Measurements from ENCODE around the gene REL. TPM values are rescaled to one million over a fixed set of nuclear protein-coding genes. Genes with fewer than 3 reads are reported as not detected.

REL gene
- total RNA-seq, 1 experiment from 2014 or later, result 10.0 TPM

DNA sequence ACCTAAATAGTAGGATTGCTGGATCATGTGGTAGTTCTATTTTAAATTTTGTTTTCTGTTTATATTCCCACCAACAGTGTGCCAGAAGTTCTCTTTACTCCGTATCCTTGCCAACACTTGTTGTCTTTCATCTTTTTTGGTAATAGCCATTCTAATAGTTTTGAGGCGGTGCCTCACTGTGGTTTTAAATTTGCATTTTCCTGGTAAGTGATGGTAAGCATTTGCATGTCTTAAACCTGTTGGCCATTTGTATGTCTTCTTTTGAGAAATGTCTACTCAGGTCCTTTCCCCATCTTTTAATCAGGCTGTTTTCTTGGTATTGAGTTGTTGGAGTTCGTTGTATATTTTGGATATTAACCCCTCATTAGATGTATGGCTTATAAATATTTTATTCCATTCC lies 51.6 kb downstream of the REL start:
- POLR2A ChIA-PET, result no interaction called here
- no TSS peak for BruUV-seq (replicated peaks)
- in situ Hi-C loops (cut with HindIII; ENCODE audit: low pct_unique_long_range_greater_than_20kb, low sequenced_read_pairs), result no loop called here
- no peak for DNase-seq (ENCODE audit: low read depth, low spot score)
- Histone ChIP-seq H3K4me3 (ENCODE audit: low read depth in 2 of 2, low read length in 2 of 2) (no peak overlapping the region), H3K27me3 (ENCODE audit: control insufficient read depth, insufficient read depth, low read length) (no peaks in the 10 kb centered on the region), H3K27ac (ENCODE audit: low read length) (no peak overlapping the region), H3K9me3 (ENCODE audit: control insufficient read depth, insufficient read depth, low read depth, low read length) (no peaks in the 10 kb centered on the region), H3K36me3 (ENCODE audit: control insufficient read depth, insufficient read depth, low read length) (no peaks in the 10 kb centered on the region), H3K4me1 (ENCODE audit: control insufficient read depth, insufficient read depth, low read length) (no peaks in the 10 kb centered on the region)
- intact Hi-C loops (cut with micrococcal nuclease; ENCODE audit: unreplicated experiment), result no loop called here
- CTCF ChIA-PET, result no interaction called here
- TF ChIP-seq POLR2AphosphoS5 (IDR thresholded peaks at IDR 0.05; ENCODE audit: low read depth, low read length) (no peak), TCF7L2 (IDR thresholded peaks at IDR 0.05; ENCODE audit: low read depth, low read length) (no peak), REST (IDR thresholded peaks at IDR 0.05; ENCODE audit: insufficient read depth in 1 of 2, low read depth in 2 of 2, low read length in 1 of 2) (no peak), SIN3A (IDR thresholded peaks at IDR 0.05; ENCODE audit: borderline replicate concordance, insufficient read depth, low read depth, low read length) (no peak)
- TF ChIP-seq, protein P1, sequence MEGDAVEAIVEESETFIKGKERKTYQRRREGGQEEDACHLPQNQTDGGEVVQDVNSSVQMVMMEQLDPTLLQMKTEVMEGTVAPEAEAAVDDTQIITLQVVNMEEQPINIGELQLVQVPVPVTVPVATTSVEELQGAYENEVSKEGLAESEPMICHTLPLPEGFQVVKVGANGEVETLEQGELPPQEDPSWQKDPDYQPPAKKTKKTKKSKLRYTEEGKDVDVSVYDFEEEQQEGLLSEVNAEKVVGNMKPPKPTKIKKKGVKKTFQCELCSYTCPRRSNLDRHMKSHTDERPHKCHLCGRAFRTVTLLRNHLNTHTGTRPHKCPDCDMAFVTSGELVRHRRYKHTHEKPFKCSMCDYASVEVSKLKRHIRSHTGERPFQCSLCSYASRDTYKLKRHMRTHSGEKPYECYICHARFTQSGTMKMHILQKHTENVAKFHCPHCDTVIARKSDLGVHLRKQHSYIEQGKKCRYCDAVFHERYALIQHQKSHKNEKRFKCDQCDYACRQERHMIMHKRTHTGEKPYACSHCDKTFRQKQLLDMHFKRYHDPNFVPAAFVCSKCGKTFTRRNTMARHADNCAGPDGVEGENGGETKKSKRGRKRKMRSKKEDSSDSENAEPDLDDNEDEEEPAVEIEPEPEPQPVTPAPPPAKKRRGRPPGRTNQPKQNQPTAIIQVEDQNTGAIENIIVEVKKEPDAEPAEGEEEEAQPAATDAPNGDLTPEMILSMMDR (IDR thresholded peaks at IDR 0.05), result no peak
- no peak for ATAC-seq

- BruUV-seq (replicated peaks), result no TSS peak
- Histone ChIP-seq H3K9me3 (ENCODE audit: control insufficient read depth, insufficient read depth, low read depth, low read length) (no peaks in the 10 kb centered on the region), H3K27ac (ENCODE audit: low read length) (no peak overlapping the region), H3K36me3 (ENCODE audit: control insufficient read depth, insufficient read depth, low read length) (no peaks in the 10 kb centered on the region), H3K27me3 (ENCODE audit: control insufficient read depth, insufficient read depth, low read length) (no peaks in the 10 kb centered on the region), H3K4me3 (ENCODE audit: low read depth in 2 of 2, low read length in 2 of 2) (no peak overlapping the region), H3K4me1 (ENCODE audit: control insufficient read depth, insufficient read depth, low read length) (no peaks in the 10 kb centered on the region)
- in situ Hi-C loops (cut with HindIII; ENCODE audit: low pct_unique_long_range_greater_than_20kb, low sequenced_read_pairs) (no loop called here), intact Hi-C loops (cut with micrococcal nuclease; ENCODE audit: unreplicated experiment) (no loop called here)
- ChIA-PET POLR2A (no interaction called here), CTCF (no interaction called here)
- TF ChIP-seq SIN3A (IDR thresholded peaks at IDR 0.05; ENCODE audit: borderline replicate concordance, insufficient read depth, low read depth, low read length) (no peak), REST (IDR thresholded peaks at IDR 0.05; ENCODE audit: insufficient read depth in 1 of 2, low read depth in 2 of 2, low read length in 1 of 2) (no peak), POLR2AphosphoS5 (IDR thresholded peaks at IDR 0.05; ENCODE audit: low read depth, low read length) (no peak), TCF7L2 (IDR thresholded peaks at IDR 0.05; ENCODE audit: low read depth, low read length) (no peak)
- TF ChIP-seq, protein P1 (IDR thresholded peaks at IDR 0.05), result no peak
- DNase-seq (ENCODE audit: low read depth, low spot score), result no peak
- ATAC-seq, result no peak
These were observed 52.9 kb downstream of the REL start for GRCh38 chr2:60934165-60934722.
